Measurements from ENCODE around the gene FBXO47.

The FBXO47 gene

DNA sequence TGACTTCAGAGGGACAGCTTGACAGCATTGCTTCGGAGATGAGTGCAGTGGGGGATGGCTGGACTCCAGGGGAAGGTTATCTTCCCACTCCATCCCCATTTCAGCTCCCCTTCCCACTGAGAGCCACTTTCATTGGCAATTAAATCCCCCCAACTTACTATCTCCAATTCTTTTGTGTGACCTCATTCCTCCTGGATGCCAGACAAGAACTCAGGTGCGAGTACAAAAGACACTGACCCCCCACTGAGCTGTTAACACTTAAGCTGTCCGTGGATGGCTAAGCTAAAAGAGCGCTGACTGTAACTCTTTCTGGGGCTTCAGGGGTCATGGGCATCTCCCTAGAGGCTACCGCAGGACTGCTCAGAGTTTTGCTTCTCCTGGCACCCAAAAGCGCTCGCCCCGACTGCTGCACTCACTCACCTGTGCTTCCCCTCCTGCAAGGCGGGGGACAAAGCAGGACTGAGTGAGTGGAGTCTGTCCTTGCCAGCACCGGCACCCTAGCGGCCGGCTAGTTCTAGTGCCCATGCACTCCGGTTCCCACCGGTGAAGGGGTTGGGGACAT, 44.8 kb upstream of the FBXO47 start:
- DNase-seq (ENCODE audit: low read depth, low spot score), result no peak
- no peak overlapping the region for H3K4me3 ChIP-seq (ENCODE audit: low read depth, low read length)
- in situ Hi-C loops (cut with HindIII; ENCODE audit: low sequenced_read_pairs), result no loop called here
- TF ChIP-seq, protein P1, sequence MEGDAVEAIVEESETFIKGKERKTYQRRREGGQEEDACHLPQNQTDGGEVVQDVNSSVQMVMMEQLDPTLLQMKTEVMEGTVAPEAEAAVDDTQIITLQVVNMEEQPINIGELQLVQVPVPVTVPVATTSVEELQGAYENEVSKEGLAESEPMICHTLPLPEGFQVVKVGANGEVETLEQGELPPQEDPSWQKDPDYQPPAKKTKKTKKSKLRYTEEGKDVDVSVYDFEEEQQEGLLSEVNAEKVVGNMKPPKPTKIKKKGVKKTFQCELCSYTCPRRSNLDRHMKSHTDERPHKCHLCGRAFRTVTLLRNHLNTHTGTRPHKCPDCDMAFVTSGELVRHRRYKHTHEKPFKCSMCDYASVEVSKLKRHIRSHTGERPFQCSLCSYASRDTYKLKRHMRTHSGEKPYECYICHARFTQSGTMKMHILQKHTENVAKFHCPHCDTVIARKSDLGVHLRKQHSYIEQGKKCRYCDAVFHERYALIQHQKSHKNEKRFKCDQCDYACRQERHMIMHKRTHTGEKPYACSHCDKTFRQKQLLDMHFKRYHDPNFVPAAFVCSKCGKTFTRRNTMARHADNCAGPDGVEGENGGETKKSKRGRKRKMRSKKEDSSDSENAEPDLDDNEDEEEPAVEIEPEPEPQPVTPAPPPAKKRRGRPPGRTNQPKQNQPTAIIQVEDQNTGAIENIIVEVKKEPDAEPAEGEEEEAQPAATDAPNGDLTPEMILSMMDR (IDR thresholded peaks at IDR 0.05; ENCODE audit: low read depth, low read length), result no peak

DNA sequence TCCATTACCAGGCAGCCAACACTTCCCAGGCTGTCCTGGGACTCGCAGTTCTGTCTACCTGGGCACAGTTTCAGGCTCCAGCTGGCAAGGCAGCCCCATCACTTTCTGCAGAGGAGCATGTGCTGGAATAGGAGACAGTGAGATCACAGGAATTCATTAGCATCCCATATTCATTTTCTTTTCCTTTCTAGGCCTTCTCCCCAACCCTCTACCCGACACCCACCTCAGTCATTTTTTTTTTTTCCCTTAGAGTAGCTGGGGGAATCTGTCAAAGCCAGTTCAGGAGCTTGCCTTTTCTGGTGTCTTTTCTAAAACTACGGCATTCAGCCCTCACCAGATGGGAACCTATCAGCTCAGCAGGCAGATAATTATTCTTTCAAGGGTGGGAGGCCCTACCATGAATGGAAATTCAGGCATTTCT, 42.4 kb upstream of the FBXO47 start:
- TF ChIP-seq, protein P1 (IDR thresholded peaks at IDR 0.05; ENCODE audit: low read depth, low read length), result no peak
- no peak overlapping the region for H3K4me3 ChIP-seq (ENCODE audit: low read depth, low read length)
- no peak for DNase-seq (ENCODE audit: low read depth, low spot score)
- in situ Hi-C loops (cut with HindIII; ENCODE audit: low sequenced_read_pairs), result no loop called here

DNA sequence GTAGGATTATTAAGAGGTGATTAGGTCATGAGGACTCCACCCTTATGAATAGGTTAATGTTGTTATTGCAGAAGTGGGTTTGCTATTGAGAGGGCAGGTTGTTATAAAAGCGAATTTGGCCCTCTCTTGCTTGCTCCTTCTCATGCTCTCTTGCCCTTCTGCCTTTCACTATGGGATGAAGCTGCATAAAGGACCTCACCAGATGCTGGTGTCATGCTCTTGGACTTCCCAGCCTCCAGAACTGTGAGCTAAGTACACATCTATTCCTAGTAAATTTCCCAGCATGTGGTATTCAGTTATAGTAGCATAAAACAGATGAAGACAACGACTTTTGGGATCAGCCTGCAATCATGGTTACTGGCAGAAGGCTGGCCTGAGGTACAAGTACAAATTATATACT, 41.4 kb upstream of the FBXO47 start:
- in situ Hi-C loops (cut with HindIII; ENCODE audit: low sequenced_read_pairs), result no loop called here
- TF ChIP-seq, protein P1 (IDR thresholded peaks at IDR 0.05; ENCODE audit: low read depth, low read length), result no peak
- H3K4me3 ChIP-seq (ENCODE audit: low read depth, low read length), result no peak overlapping the region
- DNase-seq (ENCODE audit: low read depth, low spot score), result no peak

DNA sequence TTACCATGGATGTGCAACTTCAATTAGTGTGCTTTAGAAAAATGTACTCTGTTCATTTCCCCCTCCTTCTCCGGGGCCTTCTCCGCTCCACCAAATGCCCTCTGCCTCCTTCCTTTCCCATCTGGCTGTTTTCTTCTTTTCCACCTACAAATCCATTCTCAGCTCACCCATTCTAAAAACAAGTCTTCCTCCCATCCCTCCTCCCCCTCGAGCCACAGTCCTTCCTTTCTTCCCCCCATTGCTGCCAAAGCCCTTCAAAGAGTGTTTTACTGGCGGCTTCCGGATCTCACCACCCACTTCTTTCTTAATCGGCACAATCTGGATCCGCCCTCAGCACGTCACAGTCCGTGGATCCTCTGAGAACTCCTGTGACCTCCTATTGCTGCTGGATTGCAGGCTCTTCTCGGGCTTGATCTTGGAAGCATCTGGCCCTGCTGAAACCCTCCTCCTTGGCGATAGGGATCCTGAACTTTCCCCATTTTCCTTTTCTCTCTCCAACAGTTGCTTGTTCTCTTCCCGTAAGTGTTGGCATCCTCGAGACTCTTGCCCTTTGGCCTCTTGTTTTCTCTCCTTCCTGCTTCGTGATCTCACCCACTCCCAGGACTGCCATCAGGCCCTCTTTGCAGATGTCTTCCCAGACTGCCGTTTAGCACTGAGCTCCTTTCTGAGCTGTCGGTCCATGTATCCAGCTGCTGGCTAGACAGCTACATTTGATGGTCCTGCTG, 36.0 kb upstream of the FBXO47 start:
- TF ChIP-seq, protein P1 (IDR thresholded peaks at IDR 0.05; ENCODE audit: low read depth, low read length), result no peak
- peak; percentile 9 for DNase-seq (ENCODE audit: low read depth, low spot score)
- in situ Hi-C loops (cut with HindIII; ENCODE audit: low sequenced_read_pairs), result no loop called here
- H3K4me3 ChIP-seq (ENCODE audit: low read depth, low read length), result no peak overlapping the region

DNA sequence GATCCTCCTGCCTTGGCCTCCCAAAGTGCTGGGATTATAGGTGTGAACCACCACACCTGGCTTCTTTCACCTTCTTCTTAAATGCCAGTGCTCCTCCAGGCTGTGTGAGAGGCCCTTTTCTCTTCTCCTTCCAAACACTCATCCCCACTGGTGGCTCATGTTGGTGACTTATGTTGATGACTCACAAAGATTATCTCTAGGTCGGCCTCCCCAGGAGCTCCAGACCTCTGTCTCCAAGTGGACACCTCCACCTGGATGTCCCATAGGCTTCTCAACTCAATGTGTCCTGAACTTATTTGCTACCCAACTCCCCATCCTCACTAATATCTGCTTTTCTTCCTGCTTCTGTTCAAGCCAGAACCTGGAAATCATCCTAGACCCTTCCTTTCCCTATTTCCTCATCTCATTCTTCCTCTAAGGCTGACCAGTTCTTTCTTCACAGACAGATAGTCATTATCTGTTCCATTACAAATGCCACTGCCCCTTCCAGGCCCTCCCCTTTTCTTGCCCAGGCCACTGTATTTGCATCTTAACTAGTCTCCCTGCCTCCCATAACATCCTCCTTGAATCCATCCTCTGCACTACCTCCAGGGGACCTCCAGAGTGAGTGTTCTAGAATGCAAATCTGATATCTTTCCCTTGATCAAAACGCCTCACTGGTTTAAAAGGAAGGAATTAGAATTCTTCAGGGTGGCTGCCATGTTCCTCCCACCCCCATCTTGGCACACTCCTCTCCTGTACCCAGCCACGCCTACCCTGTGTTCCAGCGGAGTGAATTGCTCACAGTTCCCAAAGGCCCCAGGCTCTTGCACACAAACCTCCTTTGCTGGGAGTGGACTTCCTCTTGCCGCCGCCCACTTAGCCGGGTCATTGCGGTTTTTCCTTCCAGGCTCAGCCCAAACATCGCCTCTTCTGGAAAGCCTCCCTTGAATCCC, 34.8 kb upstream of the FBXO47 start:
- in situ Hi-C loops (cut with HindIII; ENCODE audit: low sequenced_read_pairs), result no loop called here
- no peak overlapping the region for H3K4me3 ChIP-seq (ENCODE audit: low read depth, low read length)
- TF ChIP-seq, protein P1 (IDR thresholded peaks at IDR 0.05; ENCODE audit: low read depth, low read length), result no peak
- DNase-seq (ENCODE audit: low read depth, low spot score), result peak; percentile 35

DNA sequence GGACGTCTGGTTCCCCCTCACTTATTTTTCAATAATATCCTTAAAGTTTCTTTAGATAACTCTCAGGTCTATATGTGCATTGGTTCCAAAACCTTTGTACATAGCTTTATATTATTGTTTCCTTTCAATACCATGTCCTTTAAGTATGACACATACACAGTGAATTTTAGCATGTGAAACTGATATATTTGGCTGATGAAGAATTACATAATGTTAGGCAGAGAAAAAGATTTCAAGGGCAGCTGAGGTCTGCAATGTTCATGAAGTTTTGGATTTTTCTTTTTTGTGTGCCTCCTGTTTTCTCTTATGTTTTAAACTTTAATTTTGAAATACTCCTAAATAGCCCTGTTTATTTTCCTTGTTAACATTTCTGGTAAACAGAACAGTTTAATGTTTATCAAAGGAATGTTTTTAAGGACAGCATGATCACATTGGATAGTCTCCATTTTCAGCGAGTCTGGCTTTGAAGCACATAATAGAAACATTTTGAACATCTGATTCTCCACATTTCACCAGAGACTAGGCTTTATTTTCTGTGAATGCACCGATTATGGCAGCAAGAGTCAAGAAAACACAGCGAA, 32.9 kb upstream of the FBXO47 start:
- H3K4me3 ChIP-seq (ENCODE audit: low read depth, low read length), result no peak overlapping the region
- TF ChIP-seq, protein P1 (IDR thresholded peaks at IDR 0.05; ENCODE audit: low read depth, low read length), result no peak
- no peak for DNase-seq (ENCODE audit: low read depth, low spot score)
- in situ Hi-C loops (cut with HindIII; ENCODE audit: low sequenced_read_pairs), result no loop called here

All from astrocyte of the spinal cord (primary cell).